B cell (primary cell): ENCODE measurements around the gene NHSL1. TPM values are rescaled to one million over a fixed set of nuclear protein-coding genes. Genes with fewer than 3 reads are reported as not detected.

Source experiments
- ATAC-seq: fragments of 200-7000 bp; cut with Tn5 transposase; one replicate; pipeline ENCODE4 v1.10.0; 2021; ENCODE audit warnings: low read depth, mild to moderate bottlenecking, moderate number of reproducible peaks, moderate library complexity
- CTCF ChIA-PET: fragments of 350-600 bp; sonication (Branson Sonifier 250); formaldehyde crosslinking; loops from one replicate; lab custom pipeline; 2021; ENCODE audit warnings: antibody characterized with exemption, inconsistent platforms; lab: Charles Lee
- POLR2A ChIA-PET: fragments of 350-600 bp; sonication (Branson Sonifier 250); formaldehyde crosslinking; loops from one replicate; lab custom pipeline; 2021; ENCODE audit warnings: antibody characterized with exemption; lab: Charles Lee
- DNase-seq: peaks from one replicate; pipeline ENCODE4 v3.0.0; 2013
- H2AFZ ChIP-seq: 2 replicates; pipeline ENCODE4 v1.6.1; 2012; ENCODE audit warnings: mild to moderate bottlenecking, low read depth, low read length; ENCODE audit not compliant: insufficient read depth, poor library complexity, severe bottlenecking
- H3K27ac ChIP-seq, 2 donors: 1 replicate in 1 of 2; 2 replicates in 1 of 2; pipeline ENCODE4 v1.5.1; 2012 to 2013; ENCODE audit warnings: low read length in 2 of 2, mild to moderate bottlenecking in 2 of 2, moderate library complexity in 1 of 2
- H3K27me3 ChIP-seq, 4 experiments: fragments of 200-600 bp in 1 of 4; sonication (generic) in 1 of 4; replicated peaks in 1 of 4; 1 replicate in 2 of 4; 2 replicates in 2 of 4; pipeline versions ENCODE4 v1.6.1 to v1.7.0; 2013 to 2016; ENCODE audit warnings: low read length in 3 of 4, mild to moderate bottlenecking in 2 of 4, mixed read lengths in 1 of 4, moderate library complexity in 1 of 4; ENCODE audit not compliant: insufficient read depth in 4 of 4, control insufficient read depth in 3 of 4; ENCODE audit errors: control extremely low read depth in 1 of 4
- H3K36me3 ChIP-seq, 2 experiments: replicated peaks in 1 of 2; 1 replicate in 1 of 2; 2 replicates in 1 of 2; pipeline versions ENCODE4 v1.6.1 to v1.7.1; 2013; ENCODE audit warnings: low read length in 1 of 2; ENCODE audit not compliant: insufficient read depth in 2 of 2, control insufficient read depth in 1 of 2; ENCODE audit errors: control extremely low read depth in 1 of 2, extremely low read depth in 1 of 2
- H3K4me1 ChIP-seq, 2 donors: fragments of 200-600 bp in 1 of 2; sonication (generic) in 1 of 2; 1 replicate in 1 of 2; 2 replicates in 1 of 2; pipeline versions ENCODE4 v1.5.1 to v1.6.1; 2013 to 2017; ENCODE audit warnings: low read length in 2 of 2; ENCODE audit not compliant: control insufficient read depth in 2 of 2, insufficient read depth in 2 of 2
- H3K4me2 ChIP-seq: replicated peaks from 2 replicates; pipeline ENCODE3; 2012; ENCODE audit warnings: mild to moderate bottlenecking, low read depth, low read length; ENCODE audit not compliant: poor library complexity, severe bottlenecking
- H3K4me3 ChIP-seq, 5 experiments: fragments of 200-600 bp in 1 of 5; sonication (generic) in 1 of 5; 1 replicate in 3 of 5; 2 replicates in 2 of 5; pipeline versions ENCODE4 v1.5.1 to v1.7.0; 2011 to 2016; ENCODE audit warnings: low read length in 4 of 5, mild to moderate bottlenecking in 4 of 5, low read depth in 2 of 5, control low read depth in 1 of 5, moderate library complexity in 1 of 5; ENCODE audit not compliant: insufficient read depth in 1 of 5; ENCODE audit errors: control extremely low read depth in 1 of 5, extremely low read depth in 1 of 5
- H3K79me2 ChIP-seq: fragments of 200-600 bp; sonication (generic); one replicate; pipeline ENCODE4 v1.6.0; 2016; ENCODE audit warnings: low read length; ENCODE audit not compliant: control insufficient read depth, insufficient read depth
- H3K9ac ChIP-seq: fragments of 200-600 bp; sonication (generic); 2 replicates; pipeline ENCODE4 v1.6.1; 2017; ENCODE audit warnings: mild to moderate bottlenecking, low read length, moderate library complexity
- H3K9me3 ChIP-seq, 3 donors: one replicate each; pipeline versions ENCODE4 v1.6.1 to v1.7.1; 2013; ENCODE audit warnings: low read length in 2 of 3; ENCODE audit not compliant: control insufficient read depth in 2 of 3, insufficient read depth in 1 of 3; ENCODE audit errors: control extremely low read depth in 1 of 3
- H4K20me1 ChIP-seq: 2 replicates; pipeline ENCODE4 v1.6.0; 2012; ENCODE audit warnings: mild to moderate bottlenecking, low read length; ENCODE audit not compliant: insufficient read depth, control insufficient read depth, poor library complexity, severe bottlenecking
- H3K27ac Mint-ChIP-seq: one replicate; pipeline ENCODE4 v1.8.0; 2021; ENCODE audit warnings: mixed read lengths
- H3K27me3 Mint-ChIP-seq: one replicate; pipeline ENCODE4 v1.8.0; 2021; ENCODE audit warnings: mixed read lengths
- H3K4me1 Mint-ChIP-seq: one replicate; pipeline ENCODE4 v1.8.0; 2021; ENCODE audit warnings: mixed read lengths
- H3K4me3 Mint-ChIP-seq: one replicate; pipeline ENCODE4 v1.8.0; 2021; ENCODE audit warnings: mixed read lengths
- H3K9me3 Mint-ChIP-seq: one replicate; pipeline ENCODE4 v1.8.0; 2022; ENCODE audit warnings: mixed read lengths; ENCODE audit not compliant: insufficient read depth
- CTCF ChIP-seq: fragments of 200-600 bp; IDR thresholded peaks from one replicate; pipeline ENCODE4 v1.8.0; 2022; ENCODE audit warnings: antibody characterized with exemption, mild to moderate bottlenecking
- EZH2 ChIP-seq: IDR thresholded peaks from 2 replicates; pipeline ENCODE4 v1.6.1; 2012; ENCODE audit warnings: borderline replicate concordance, low read depth, mild to moderate bottlenecking, moderate library complexity, low read length; ENCODE audit not compliant: insufficient read depth, poor library complexity, severe bottlenecking
- WGBS: methylation state at CpG from one replicate; pipeline ENCODE4 v1.1.5; 2013; ENCODE audit warnings: missing lambda C conversion rate; ENCODE audit not compliant: insufficient coverage; 5-methylcytosine and 5-hydroxymethylcytosine counted together
- intact Hi-C: fragments of 100-400 bp; cut with micrococcal nuclease; formaldehyde crosslinking; loops from one replicate; pipeline ENCODE4 v1.10.0; 2022
- polyA plus RNA-seq: library from polyadenylated mRNA; depleted of rRNA; stranded (reverse); fragments of >200 nt; gene quantifications from 2 replicates; pipeline ENCODE4 v1.2.3, GENCODE V29; 2012
- total RNA-seq, 2 donors: library from RNA; stranded (reverse); fragments of 120-200 nt in 1 of 2; gene quantifications; 1 replicate in 1 of 2; 2 replicates in 1 of 2; pipeline versions ENCODE4 v1.2.3 to v1.2.4, GENCODE V29; 2013 to 2022

Gene NHSL1
- total and polyA plus RNA-seq, 2 donors (not counting 1 experiment from before 2014, with no cell fraction given), result 0.04 to 0.10 TPM

- Histone ChIP-seq H3K27ac (no peak overlapping the region), H3K36me3 (no peaks in the 10 kb centered on the region), H2AFZ (no peak overlapping the region), H3K9me3 (no peaks in the 10 kb centered on the region), H3K4me3 (no peak overlapping the region), H3K4me2 (no peak overlapping the region), H3K79me2 (no peaks in the 10 kb centered on the region), H3K27me3 (no peaks in the 10 kb centered on the region), H4K20me1 (no peaks in the 10 kb centered on the region), H3K9ac (no peak overlapping the region), H3K4me1 (no peaks in the 10 kb centered on the region)
- TF ChIP-seq EZH2 (no peak), CTCF (no peak)
- H3K9me3 Mint-ChIP-seq, result no peaks in the 10 kb centered on the region
- intact Hi-C loops, result no loop called here
- no peak overlapping the region for H3K4me3 Mint-ChIP-seq
- peaks cover 28% of the 10 kb centered on the region for H3K27me3 Mint-ChIP-seq
- no peaks in the 10 kb centered on the region for H3K4me1 Mint-ChIP-seq
- WGBS, result 90% methylated on average over 5 of the region's 6 CpGs
- no peak for ATAC-seq
- POLR2A ChIA-PET, result no interaction called here
- no peak for DNase-seq
- CTCF ChIA-PET, result interaction anchor here (0.7 to 1.3 kb wide), 4 partner anchors 8 to 41 kb away, joined by 3 to 4 read pairs (median 4); no protein-coding TSS in a partner anchor
- H3K27ac Mint-ChIP-seq, result no peak overlapping the region
Observed at GRCh38 chr6:138487102-138487604, 12.1 kb downstream of the NHSL1 start.

DNA sequence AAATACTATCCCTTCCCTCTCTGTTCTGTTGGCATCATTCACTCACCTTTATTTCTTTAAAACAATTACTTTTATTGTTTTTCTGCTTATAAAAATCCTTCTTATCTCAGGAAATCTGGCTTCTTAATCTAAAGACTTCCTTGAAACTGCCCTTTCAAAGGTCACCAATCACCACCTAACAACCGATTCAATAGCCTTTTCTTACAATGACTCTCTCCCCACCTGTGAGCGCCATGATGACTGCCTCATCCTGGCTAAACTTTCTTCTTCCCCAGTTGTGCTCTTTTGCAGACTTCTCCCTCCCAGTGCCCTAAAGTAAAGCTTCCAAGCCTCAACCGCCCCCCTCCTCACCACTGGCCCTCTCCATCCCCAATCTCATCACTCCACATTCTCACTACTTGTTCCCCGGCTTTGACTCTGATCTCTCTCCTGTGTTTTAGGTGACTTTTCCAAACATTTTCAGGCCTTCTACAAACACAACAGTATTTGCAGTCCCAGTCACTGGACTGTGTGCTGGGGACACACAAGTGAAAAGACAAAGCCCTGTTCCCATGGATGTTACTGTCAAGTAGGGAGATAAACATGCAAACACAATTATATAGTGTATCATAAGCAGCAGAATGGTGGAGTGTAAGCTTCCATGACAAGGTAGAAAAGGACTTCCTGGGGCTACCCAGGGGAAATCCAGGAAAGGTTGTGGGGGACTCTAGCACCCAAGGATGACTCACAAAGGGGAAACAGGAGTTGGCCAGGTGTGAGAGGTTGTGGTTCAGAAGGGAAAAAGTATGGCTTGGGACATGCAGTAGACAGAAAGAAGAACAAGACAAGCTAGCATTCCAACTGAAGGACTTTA lies 12.8 kb downstream of the NHSL1 start:
- H3K79me2 ChIP-seq, result no peaks in the 10 kb centered on the region
- H3K9me3 ChIP-seq, result no peaks in the 10 kb centered on the region
- TF ChIP-seq CTCF (no peak), EZH2 (no peak)
- no peak overlapping the region for H3K4me2 ChIP-seq
- H3K27ac ChIP-seq, result no peak overlapping the region
- no peak overlapping the region for H3K4me3 ChIP-seq
- H4K20me1 ChIP-seq, result no peaks in the 10 kb centered on the region
- ChIA-PET POLR2A (no interaction called here), CTCF (interaction anchor here (0.8 to 1.3 kb wide), 3 partner anchors 10 to 41 kb away, joined by 3 to 4 read pairs (median 3); no protein-coding TSS in a partner anchor)
- Mint-ChIP-seq H3K27me3 (peaks cover 23% of the 10 kb centered on the region), H3K9me3 (no peaks in the 10 kb centered on the region), H3K4me3 (no peak overlapping the region), H3K27ac (no peak overlapping the region), H3K4me1 (no peaks in the 10 kb centered on the region)
- no peak overlapping the region for H3K9ac ChIP-seq
- H2AFZ ChIP-seq, result no peak overlapping the region
- ATAC-seq, result no peak
- DNase-seq, result no peak
- H3K4me1 ChIP-seq, result no peaks in the 10 kb centered on the region
- intact Hi-C loops, result no loop called here
- WGBS, result 93% methylated on average over 4 of the region's 4 CpGs
- H3K27me3 ChIP-seq, result no peaks in the 10 kb centered on the region
- no peaks in the 10 kb centered on the region for H3K36me3 ChIP-seq
